HEK293T (cell line): Measurements from ENCODE around the gene GPC4.

Experiments used
- CTCF ChIA-PET: fragments of 350-600 bp; formaldehyde crosslinking; extraction: SDS; loops from one replicate; lab custom pipeline; 2021; ENCODE audit warnings: antibody characterized with exemption, inconsistent platforms; lab: Yijun Ruan, JAX
- POLR2A ChIA-PET: fragments of 350-600 bp; formaldehyde crosslinking; extraction: SDS; loops from one replicate; lab custom pipeline; 2020; ENCODE audit warnings: antibody characterized with exemption, inconsistent platforms; lab: Yijun Ruan, JAX
- DNase-seq: peaks from one replicate; pipeline ENCODE4 v3.0.0; 2012; ENCODE audit warnings: mixed read lengths; ENCODE audit errors: extremely low spot score
- ARNT ChIP-seq: fragments of 450-650 bp; IDR thresholded peaks from 2 replicates; pipeline ENCODE4 v1.6.1; 2017; ENCODE audit warnings: mild to moderate bottlenecking
- BHLHE40 ChIP-seq: fragments of 450-650 bp; IDR thresholded peaks from 2 replicates; pipeline ENCODE4 v1.6.1; 2016; ENCODE audit warnings: mild to moderate bottlenecking, moderate library complexity, borderline replicate concordance
- CTBP1 ChIP-seq: fragments of 450-650 bp; IDR thresholded peaks from 2 replicates; pipeline ENCODE4 v1.6.1; 2016; ENCODE audit warnings: borderline replicate concordance
- ELF4 ChIP-seq: fragments of 450-650 bp; IDR thresholded peaks from 2 replicates; pipeline ENCODE4 v1.6.1; 2017; ENCODE audit warnings: antibody characterized with exemption
- FOXA1 ChIP-seq: fragments of 450-650 bp; IDR thresholded peaks from 2 replicates; pipeline ENCODE4 v1.6.1; 2016; ENCODE audit warnings: mild to moderate bottlenecking
- FOXK2 ChIP-seq: fragments of 450-650 bp; IDR thresholded peaks from 2 replicates; pipeline ENCODE4 v1.6.1; 2016; ENCODE audit warnings: mild to moderate bottlenecking
- FOXM1 ChIP-seq: fragments of 450-650 bp; IDR thresholded peaks from 2 replicates; pipeline ENCODE4 v1.6.1; 2017; ENCODE audit warnings: mild to moderate bottlenecking, borderline replicate concordance
- HDGF ChIP-seq: fragments of 450-650 bp; IDR thresholded peaks from 2 replicates; pipeline ENCODE4 v1.6.1; 2017; ENCODE audit warnings: antibody characterized with exemption, borderline replicate concordance
- L3MBTL2 ChIP-seq: fragments of 450-650 bp; conservative IDR thresholded peaks from 2 replicates; pipeline ENCODE4 v1.6.1; 2016; ENCODE audit warnings: mild to moderate bottlenecking
- LEF1 ChIP-seq: fragments of 450-650 bp; IDR thresholded peaks from 2 replicates; pipeline ENCODE4 v1.6.1; 2017; ENCODE audit warnings: mild to moderate bottlenecking, borderline replicate concordance
- NFRKB ChIP-seq: fragments of 450-650 bp; IDR thresholded peaks from 2 replicates; pipeline ENCODE4 v1.6.1; 2016; ENCODE audit warnings: mild to moderate bottlenecking, moderate library complexity
- SP1 ChIP-seq: fragments of 450-650 bp; IDR thresholded peaks from 2 replicates; pipeline ENCODE4 v1.6.1; 2017
- SUZ12 ChIP-seq: fragments of 450-650 bp; IDR thresholded peaks from 2 replicates; pipeline ENCODE4 v1.6.1; 2016; ENCODE audit warnings: mild to moderate bottlenecking
- TARDBP ChIP-seq: fragments of 450-650 bp; IDR thresholded peaks from 2 replicates; pipeline ENCODE4 v1.6.1; 2016
- ZNF384 ChIP-seq: fragments of 450-650 bp; IDR thresholded peaks from 2 replicates; pipeline ENCODE4 v1.6.1; 2016
- TF ChIP-seq, protein P1 (sequence below): fragments of 450-650 bp; IDR thresholded peaks from 2 replicates; pipeline ENCODE4 v1.6.1; 2016

GPC4 gene

GRCh38 chrX:133366735-133367134 lies 48.6 kb downstream of the GPC4 start:
- CTCF ChIA-PET = no interaction called here
- DNase-seq = no peak
- POLR2A ChIA-PET = no interaction called here
- TF ChIP-seq CTBP1 (no peak), ZNF384 (no peak), FOXM1 (no peak), BHLHE40 (no peak), LEF1 (no peak), ELF4 (no peak), ARNT (no peak), L3MBTL2 (no peak), TARDBP (no peak)

- ChIA-PET CTCF (no interaction called here), POLR2A (no interaction called here)
- TF ChIP-seq ELF4 (no peak), NFRKB (no peak), BHLHE40 (no peak), FOXA1 (no peak), ARNT (no peak), HDGF (no peak), LEF1 (no peak), SUZ12 (no peak)
- no peak for DNase-seq
These were observed 49.2 kb downstream of the GPC4 start for GRCh38 chrX:133365871-133366611.

DNA sequence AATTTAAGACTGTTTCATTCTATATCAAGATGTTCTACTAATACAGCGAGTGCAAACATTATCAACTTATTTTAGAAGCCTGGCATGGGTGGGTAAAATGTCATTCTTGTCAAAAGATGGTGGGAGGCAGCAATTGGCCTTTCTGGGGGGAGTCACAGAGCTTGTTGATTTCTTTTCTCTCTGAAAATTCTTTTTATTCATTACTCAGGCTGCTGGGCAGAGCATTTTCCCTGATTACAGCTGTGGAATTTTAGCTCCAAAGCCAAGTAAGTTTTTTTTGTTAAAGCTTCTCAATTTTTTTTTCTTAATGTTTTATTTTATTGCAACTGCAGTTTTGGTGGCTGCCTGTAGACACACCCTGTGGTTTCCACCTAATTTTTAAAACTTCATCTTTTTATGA lies 50.4 kb downstream of the GPC4 start:
- CTCF ChIA-PET = no interaction called here
- TF ChIP-seq TARDBP (no peak), NFRKB (no peak), FOXA1 (no peak), ELF4 (no peak), SP1 (no peak), ZNF384 (no peak), FOXK2 (no peak)
- TF ChIP-seq, protein P1, sequence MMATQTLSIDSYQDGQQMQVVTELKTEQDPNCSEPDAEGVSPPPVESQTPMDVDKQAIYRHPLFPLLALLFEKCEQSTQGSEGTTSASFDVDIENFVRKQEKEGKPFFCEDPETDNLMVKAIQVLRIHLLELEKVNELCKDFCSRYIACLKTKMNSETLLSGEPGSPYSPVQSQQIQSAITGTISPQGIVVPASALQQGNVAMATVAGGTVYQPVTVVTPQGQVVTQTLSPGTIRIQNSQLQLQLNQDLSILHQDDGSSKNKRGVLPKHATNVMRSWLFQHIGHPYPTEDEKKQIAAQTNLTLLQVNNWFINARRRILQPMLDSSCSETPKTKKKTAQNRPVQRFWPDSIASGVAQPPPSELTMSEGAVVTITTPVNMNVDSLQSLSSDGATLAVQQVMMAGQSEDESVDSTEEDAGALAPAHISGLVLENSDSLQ = no peak
- no peak for DNase-seq
- POLR2A ChIA-PET = interaction anchor here (0.7 kb wide), 1 partner anchor 413 kb away, joined by 3 read pairs; no protein-coding TSS in a partner anchor

GRCh38 chrX:133364196-133364595 lies 51.1 kb downstream of the GPC4 start:
- no peak for TF ChIP-seq ARNT
- TF ChIP-seq SP1 = no peak
- TF ChIP-seq CTBP1 = no peak
- no peak for TF ChIP-seq ELF4
- TF ChIP-seq, protein P1 = no peak
- TF ChIP-seq NFRKB = no peak
- no peak for TF ChIP-seq SUZ12
- no peak for TF ChIP-seq BHLHE40
- TF ChIP-seq TARDBP = no peak
- TF ChIP-seq FOXM1 = no peak
- no peak for TF ChIP-seq ZNF384
- TF ChIP-seq LEF1 = no peak
- TF ChIP-seq HDGF = no peak
- TF ChIP-seq L3MBTL2 = no peak
- ChIA-PET CTCF (no interaction called here), POLR2A (interaction anchor here (0.7 kb wide), 1 partner anchor 414 kb away, joined by 3 read pairs; no protein-coding TSS in a partner anchor)
- DNase-seq = no peak

DNA sequence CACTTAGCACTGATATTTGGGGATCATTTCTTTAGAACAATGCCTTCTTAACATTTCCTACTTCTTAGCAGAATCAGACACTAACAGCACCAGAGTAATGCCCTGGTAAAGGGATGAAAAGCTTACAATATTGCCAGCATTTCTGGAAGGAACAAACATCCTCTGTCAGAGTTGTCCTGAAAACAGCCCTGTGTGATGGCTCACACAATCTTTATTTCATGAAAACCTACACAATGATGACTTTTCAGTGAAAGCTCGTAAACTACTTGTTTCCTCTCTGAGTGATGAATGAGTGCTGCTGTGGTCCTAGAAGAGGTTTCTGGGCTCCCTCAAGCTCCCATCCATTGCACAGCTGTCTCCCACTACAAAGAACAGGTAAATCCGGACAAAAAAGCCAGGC lies 52.8 kb downstream of the GPC4 start:
- ChIA-PET CTCF (no interaction called here), POLR2A (no interaction called here)
- TF ChIP-seq L3MBTL2 (no peak), TARDBP (no peak), ARNT (no peak), ELF4 (no peak), FOXK2 (no peak), NFRKB (no peak), HDGF (no peak), SUZ12 (no peak), LEF1 (no peak), SP1 (no peak), FOXA1 (no peak), FOXM1 (no peak)
- TF ChIP-seq, protein P1 = no peak
- DNase-seq = no peak

DNA sequence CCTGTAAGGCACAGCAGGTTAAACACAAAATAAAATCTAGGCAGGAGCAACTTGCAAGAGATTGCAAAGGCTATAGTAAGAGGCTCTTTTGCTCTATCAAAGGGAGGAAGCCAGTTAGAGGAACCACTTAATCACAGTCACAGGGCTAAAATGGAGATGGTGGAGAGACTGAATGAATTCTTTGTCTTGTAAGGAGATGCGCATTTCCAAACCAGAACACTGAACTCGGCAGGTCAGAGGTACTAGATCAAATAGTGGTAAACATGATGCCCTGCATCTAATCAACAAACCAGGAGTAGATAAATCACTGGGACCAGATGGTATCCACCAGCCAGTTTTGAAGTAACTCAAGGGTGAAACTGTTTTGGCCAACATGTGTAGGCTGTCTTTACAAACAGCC lies 55.8 kb downstream of the GPC4 start:
- TF ChIP-seq NFRKB (no peak), ELF4 (no peak), LEF1 (no peak), TARDBP (no peak), L3MBTL2 (no peak), ARNT (no peak), FOXK2 (no peak), SP1 (no peak), HDGF (no peak), BHLHE40 (no peak), CTBP1 (no peak), ZNF384 (no peak), SUZ12 (no peak), FOXM1 (no peak), FOXA1 (no peak)
- TF ChIP-seq, protein P1 = no peak
- DNase-seq = no peak
- ChIA-PET CTCF (no interaction called here), POLR2A (no interaction called here)
